Esophagus muscularis mucosa (tissue), 4 donors: ENCODE measurements around the gene SYTL2. TPM values are rescaled to one million over a fixed set of nuclear protein-coding genes. Genes with fewer than 3 reads are reported as not detected.
"Not testable (repeated sequence)": the region's sequence is repeated elsewhere in the genome, so short reads cannot be mapped to it uniquely, and the experiment has no call there.

Experiments
- DNase-seq: peaks from one replicate; pipeline ENCODE4 v3.0.0-alpha.2; 2017; ENCODE audit errors: extremely low spot score
- H3K27ac ChIP-seq, 4 donors: fragments of 200-600 bp; sonication (generic); replicated peaks in 1 of 4; 1 replicate in 3 of 4; 2 replicates in 1 of 4; pipeline ENCODE4 v1.5.1; 2016 to 2019; ENCODE audit warnings: mild to moderate bottlenecking in 1 of 4
- H3K27me3 ChIP-seq, 4 donors: fragments of 200-600 bp; sonication (generic); one replicate each; pipeline versions ENCODE4 v1.5.1 to v1.6.0; 2016 to 2019
- H3K36me3 ChIP-seq, 4 donors: fragments of 200-600 bp; sonication (generic); one replicate each; pipeline ENCODE4 v1.5.1; 2016 to 2019
- H3K4me1 ChIP-seq, 4 donors: fragments of 200-600 bp; sonication (generic); one replicate each; pipeline ENCODE4 v1.5.1; 2016 to 2019
- H3K4me3 ChIP-seq, 4 donors: fragments of 200-600 bp; sonication (generic); 1 replicate in 2 of 4; 2 replicates in 2 of 4; pipeline ENCODE4 v1.5.1; 2016 to 2019; ENCODE audit warnings: mild to moderate bottlenecking in 4 of 4, moderate library complexity in 1 of 4
- H3K9me3 ChIP-seq, 4 donors: fragments of 200-600 bp; sonication (generic); 1 replicate in 3 of 4; 2 replicates in 1 of 4; pipeline ENCODE4 v1.5.1; 2016 to 2019
- EP300 ChIP-seq: sonication (generic); formaldehyde crosslinking; IDR thresholded peaks from one replicate; pipeline ENCODE4 v1.6.1; 2017; ENCODE audit warnings: antibody characterized with exemption
- POLR2A ChIP-seq: fragments of 450-650 bp; IDR thresholded peaks from one replicate; pipeline ENCODE4 v1.6.1; 2017; ENCODE audit warnings: antibody characterized with exemption, moderate library complexity, mild to moderate bottlenecking, low read depth
- POLR2AphosphoS5 ChIP-seq, 2 donors: sonication (generic); formaldehyde crosslinking; IDR thresholded peaks; one replicate each; pipeline ENCODE4 v1.6.1; 2017; ENCODE audit warnings: antibody characterized with exemption in 2 of 2
- WGBS: methylation state at CpG from one replicate; pipeline ENCODE4 v1.1.5; 2018; 5-methylcytosine and 5-hydroxymethylcytosine counted together
- intact Hi-C: fragments of 100-400 bp; cut with DNase I; formaldehyde crosslinking; loops from one replicate; pipeline ENCODE4 v1.15.1; 2023
- total RNA-seq, 4 donors: library from RNA; depleted of rRNA; stranded (reverse); fragments of >200 nt; gene quantifications; one replicate each; pipeline versions ENCODE4 v1.1.0 to v1.2.1, GENCODE V29; 2016
- TF ChIP-seq, protein P1 (sequence below), 3 experiments: fragments of 200-600 bp in 2 of 3; fragments of 450-650 bp in 1 of 3; sonication (generic) in 2 of 3; IDR thresholded peaks; one replicate each; pipeline ENCODE4 v1.5.1; 2017 to 2019; ENCODE audit warnings: antibody characterized with exemption in 3 of 3, mild to moderate bottlenecking in 2 of 3, moderate library complexity in 1 of 3

The SYTL2 gene
- total RNA-seq, 4 donors from 2014 or later: 7.1 to 10.4 (median 8.8) TPM

DNA sequence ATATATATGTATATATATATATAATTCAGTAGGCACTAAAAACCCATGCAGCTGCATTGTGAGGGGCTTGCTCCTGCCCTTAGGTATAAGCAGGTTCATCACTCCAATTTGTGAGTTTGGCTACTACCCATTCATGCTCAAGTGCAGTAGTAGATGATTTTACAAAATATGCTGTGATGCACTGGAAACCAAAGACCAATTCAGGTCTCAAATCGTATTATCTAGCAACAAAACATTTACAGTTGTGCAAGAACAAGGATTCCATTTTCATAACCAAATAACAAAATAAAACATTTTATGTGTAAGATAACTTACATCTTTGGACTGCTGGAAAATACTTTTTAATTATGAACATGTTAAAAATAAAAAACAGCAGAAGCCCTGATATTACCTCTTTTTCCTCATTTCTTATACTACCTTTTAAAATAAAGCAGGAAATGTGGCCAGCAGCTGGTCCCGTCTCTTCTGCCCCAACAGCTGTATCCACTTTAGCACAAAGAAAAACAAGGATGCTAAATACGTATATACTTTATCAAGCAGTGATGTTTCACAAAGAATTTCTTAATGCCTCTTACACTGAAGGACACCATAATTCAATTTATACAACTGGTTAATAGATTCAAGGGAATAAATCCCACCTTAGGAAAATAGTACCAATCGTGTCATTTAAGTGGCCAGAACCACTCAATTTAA, 148.8 kb downstream of the SYTL2 start:
- 8% methylated on average over 4 of the region's 4 CpGs for WGBS
- H3K4me3 ChIP-seq: peak overlapping the region; percentile 82 to 90 (median 86)
- peaks cover 47 to 58% (median 57%) of the 10 kb centered on the region in 4 donors for H3K4me1 ChIP-seq
- H3K9me3 ChIP-seq: no peaks in the 10 kb centered on the region
- DNase-seq: no peak
- no peaks in the 10 kb centered on the region for H3K27me3 ChIP-seq
- peaks cover 0 to 33% (median 16%) of the 10 kb centered on the region in 4 donors for H3K36me3 ChIP-seq
- intact Hi-C loops: loop anchor here (5.0 kb wide), 1 partner anchor 65 kb away; no protein-coding TSS in a partner anchor
- TF ChIP-seq POLR2A (no peak), POLR2AphosphoS5 (IDR thresholded peaks at IDR 0.05) (no peak), EP300 (no peak)
- TF ChIP-seq, protein P1, sequence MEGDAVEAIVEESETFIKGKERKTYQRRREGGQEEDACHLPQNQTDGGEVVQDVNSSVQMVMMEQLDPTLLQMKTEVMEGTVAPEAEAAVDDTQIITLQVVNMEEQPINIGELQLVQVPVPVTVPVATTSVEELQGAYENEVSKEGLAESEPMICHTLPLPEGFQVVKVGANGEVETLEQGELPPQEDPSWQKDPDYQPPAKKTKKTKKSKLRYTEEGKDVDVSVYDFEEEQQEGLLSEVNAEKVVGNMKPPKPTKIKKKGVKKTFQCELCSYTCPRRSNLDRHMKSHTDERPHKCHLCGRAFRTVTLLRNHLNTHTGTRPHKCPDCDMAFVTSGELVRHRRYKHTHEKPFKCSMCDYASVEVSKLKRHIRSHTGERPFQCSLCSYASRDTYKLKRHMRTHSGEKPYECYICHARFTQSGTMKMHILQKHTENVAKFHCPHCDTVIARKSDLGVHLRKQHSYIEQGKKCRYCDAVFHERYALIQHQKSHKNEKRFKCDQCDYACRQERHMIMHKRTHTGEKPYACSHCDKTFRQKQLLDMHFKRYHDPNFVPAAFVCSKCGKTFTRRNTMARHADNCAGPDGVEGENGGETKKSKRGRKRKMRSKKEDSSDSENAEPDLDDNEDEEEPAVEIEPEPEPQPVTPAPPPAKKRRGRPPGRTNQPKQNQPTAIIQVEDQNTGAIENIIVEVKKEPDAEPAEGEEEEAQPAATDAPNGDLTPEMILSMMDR (IDR thresholded peaks at IDR 0.05): no peak
- peak overlapping the region in 2 of 4 donors; percentile 94 to 97 for H3K27ac ChIP-seq

DNA sequence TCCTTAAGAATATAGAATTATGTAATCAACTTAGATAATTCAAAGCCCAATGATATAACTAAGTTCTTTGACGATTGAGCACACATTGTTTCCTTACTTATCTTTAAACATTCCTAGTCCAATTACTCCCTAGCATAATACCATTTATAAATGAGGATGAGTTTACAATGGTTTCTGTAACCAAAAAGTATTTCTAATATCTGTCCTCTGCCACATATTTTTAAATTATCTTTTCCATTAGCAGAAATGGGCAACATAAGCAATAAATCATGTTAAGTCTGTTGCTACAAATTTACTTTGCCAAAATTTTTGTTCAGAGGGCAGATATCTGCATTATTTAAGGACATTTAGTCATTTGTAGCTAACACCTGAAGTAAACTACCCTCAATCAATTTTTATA, 152.8 kb downstream of the SYTL2 start:
- Histone ChIP-seq H3K36me3 (peaks cover 6 to 68% (median 41%) of the 10 kb centered on the region in 4 donors), H3K4me3 (no peak overlapping the region), H3K27ac (no peak overlapping the region), H3K27me3 (no peaks in the 10 kb centered on the region), H3K4me1 (peaks cover 42 to 62% (median 55%) of the 10 kb centered on the region in 4 donors), H3K9me3 (no peaks in the 10 kb centered on the region)
- intact Hi-C loops: no loop called here
- DNase-seq: no peak
- TF ChIP-seq POLR2AphosphoS5 (IDR thresholded peaks at IDR 0.05) (no peak), EP300 (no peak), POLR2A (no peak)
- TF ChIP-seq, protein P1 (IDR thresholded peaks at IDR 0.05): no peak
- 34% methylated on average over 1 of the region's 1 CpG for WGBS

DNA sequence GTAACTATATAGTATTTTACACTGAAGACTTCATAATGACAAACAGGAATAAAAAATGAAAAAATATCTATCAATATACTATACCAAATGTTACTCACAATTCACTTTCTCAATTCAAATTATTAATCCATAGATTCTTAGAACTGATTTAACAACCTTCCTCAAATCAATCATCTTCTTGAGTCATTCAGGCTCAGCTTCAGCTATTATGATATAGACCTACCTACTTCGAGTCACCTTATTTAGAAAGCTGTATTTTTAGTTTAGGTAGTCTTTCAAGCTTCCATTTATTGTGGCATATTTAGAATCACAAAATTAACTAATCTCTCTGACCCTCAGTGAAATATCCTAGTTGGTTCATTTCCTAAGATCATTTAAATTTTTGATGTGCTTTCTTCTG, 154.2 kb downstream of the SYTL2 start:
- 91% methylated on average over 1 of the region's 1 CpG for WGBS
- Histone ChIP-seq H3K9me3 (no peaks in the 10 kb centered on the region), H3K36me3 (peaks cover 6 to 73% (median 39%) of the 10 kb centered on the region in 4 donors), H3K27me3 (no peaks in the 10 kb centered on the region), H3K4me3 (no peak overlapping the region), H3K27ac (no peak overlapping the region), H3K4me1 (peaks cover 29 to 49% (median 41%) of the 10 kb centered on the region in 4 donors)
- TF ChIP-seq POLR2AphosphoS5 (IDR thresholded peaks at IDR 0.05): no peak
- TF ChIP-seq, protein P1 (IDR thresholded peaks at IDR 0.05): no peak
- no peak for TF ChIP-seq EP300
- no peak for TF ChIP-seq POLR2A
- intact Hi-C loops: no loop called here
- no peak for DNase-seq

DNA sequence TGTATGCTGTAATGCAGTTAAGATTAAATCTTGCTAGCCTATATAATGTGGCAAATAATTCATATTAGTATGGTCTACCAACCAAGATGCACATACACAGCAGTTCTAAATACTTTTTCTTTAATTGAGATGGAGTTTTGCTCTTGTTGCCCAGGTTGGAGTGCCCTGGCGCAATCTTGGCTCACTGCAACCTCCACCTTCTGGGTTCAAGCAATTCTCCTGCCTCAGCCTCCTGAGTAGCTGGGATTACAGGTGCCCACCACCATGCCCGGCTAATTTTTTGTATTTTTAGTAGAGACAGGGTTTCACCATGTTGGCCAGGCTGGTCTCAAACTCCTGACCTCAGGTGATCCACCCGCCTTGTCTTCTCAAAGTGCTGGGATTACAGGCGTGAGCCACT, 156.6 kb downstream of the SYTL2 start:
- DNase-seq, H3K9me3 ChIP-seq, H3K4me3 ChIP-seq, H3K27me3 ChIP-seq, intact Hi-C loops, H3K27ac ChIP-seq: not testable (repeated sequence)
- H3K36me3 ChIP-seq: peaks cover 6 to 70% (median 36%) of the 10 kb centered on the region in 4 donors
- 93% methylated on average over 4 of the region's 4 CpGs for WGBS
- H3K4me1 ChIP-seq: peaks cover 7 to 29% (median 19%) of the 10 kb centered on the region in 4 donors

GRCh38 chr11:85652786-85653447, 158.0 kb downstream of the SYTL2 start:
- Histone ChIP-seq H3K4me1 (peaks cover 16 to 28% (median 17%) of the 10 kb centered on the region in 4 donors), H3K27ac (no peak overlapping the region), H3K9me3 (no peaks in the 10 kb centered on the region), H3K27me3 (no peaks in the 10 kb centered on the region), H3K4me3 (no peak overlapping the region), H3K36me3 (peaks cover 6 to 56% (median 33%) of the 10 kb centered on the region in 4 donors)
- no peak for TF ChIP-seq POLR2AphosphoS5 (IDR thresholded peaks at IDR 0.05)
- no peak for TF ChIP-seq EP300
- TF ChIP-seq, protein P1 (IDR thresholded peaks at IDR 0.05): no peak
- TF ChIP-seq POLR2A: no peak
- 63% methylated on average over 3 of the region's 3 CpGs for WGBS
- intact Hi-C loops: no loop called here
- DNase-seq: no peak
